Upper lobe of left lung (tissue), 6 donors: ENCODE results near the gene TTPAL. TPM values are rescaled to one million over a fixed set of nuclear protein-coding genes. Genes with fewer than 3 reads are reported as not detected.

Source experiments
- ATAC-seq, 2 donors: fragments of 200-7000 bp; cut with Tn5 transposase; one replicate each; pipeline ENCODE4 v1.9.1; 2022; ENCODE audit warnings: mild to moderate bottlenecking in 2 of 2, moderate library complexity in 2 of 2; ENCODE audit not compliant: low FRiP score in 2 of 2
- DNase-seq, 2 donors: peaks; one replicate each; pipeline ENCODE4 v3.0.0-alpha.2; 2019 to 2020
- H3K27ac ChIP-seq, 4 donors: fragments of 200-600 bp; sonication (generic); one replicate each; pipeline ENCODE4 v1.5.1; 2016 to 2019
- H3K27me3 ChIP-seq, 4 donors: fragments of 200-600 bp; sonication (generic); one replicate each; pipeline ENCODE4 v1.5.1; 2017 to 2019
- H3K36me3 ChIP-seq, 4 donors: fragments of 200-600 bp; sonication (generic); one replicate each; pipeline ENCODE4 v1.5.1; 2016 to 2019
- H3K4me1 ChIP-seq, 4 donors: fragments of 200-600 bp; sonication (generic); one replicate each; pipeline ENCODE4 v1.5.1; 2018 to 2019
- H3K4me3 ChIP-seq, 4 donors: fragments of 200-600 bp; sonication (generic); one replicate each; pipeline ENCODE4 v1.5.1; 2017 to 2019; ENCODE audit warnings: mild to moderate bottlenecking in 2 of 4, moderate library complexity in 1 of 4
- H3K9me3 ChIP-seq, 4 donors: fragments of 200-600 bp; sonication (generic); one replicate each; pipeline ENCODE4 v1.5.1; 2018 to 2019
- CTCF ChIP-seq, 6 experiments: fragments of 450-650 bp in 4 of 6; fragments of 200-600 bp in 2 of 6; sonication (generic) in 2 of 6; IDR thresholded peaks; one replicate each; pipeline ENCODE4 v1.5.1; 2016 to 2019; ENCODE audit warnings: antibody characterized with exemption in 6 of 6
- EP300 ChIP-seq, 4 donors: sonication (generic); formaldehyde crosslinking; IDR thresholded peaks; one replicate each; pipeline ENCODE4 v1.5.1; 2017; ENCODE audit warnings: antibody characterized with exemption in 4 of 4, control low read depth in 2 of 4
- POLR2A ChIP-seq, 4 donors: fragments of 450-650 bp; IDR thresholded peaks; one replicate each; pipeline ENCODE4 v1.5.1; 2016 to 2017; ENCODE audit warnings: antibody characterized with exemption in 4 of 4, mild to moderate bottlenecking in 2 of 4
- POLR2AphosphoS5 ChIP-seq, 2 donors: sonication (generic); formaldehyde crosslinking; IDR thresholded peaks; one replicate each; pipeline ENCODE4 v1.5.1; 2017; ENCODE audit warnings: antibody characterized with exemption in 2 of 2
- WGBS, 2 donors: methylation state at CpG; one replicate each; pipeline ENCODE4 v1.1.5; 2017 to 2018; 5-methylcytosine and 5-hydroxymethylcytosine counted together
- small RNA-seq, 4 donors: library from RNA; depleted of rRNA; stranded (forward); fragments of <200 nt; gene quantifications; one replicate each; pipeline ENCODE3, GENCODE V24; 2016
- total RNA-seq, 6 donors: library from RNA; depleted of rRNA in 4 of 6; stranded (reverse); fragments of >200 nt in 4 of 6; gene quantifications; one replicate each; pipeline versions ENCODE4 v1.1.0 to v1.2.1, GENCODE V29; 2016 to 2021
- donor health status: DM: no; HTN: no; CAD: no; lungs with moderate emphysema.
- donor health status: DM: no; HTN: yes; CAD: no; lungs with severe emphysema.

Gene TTPAL
- total RNA-seq, 6 donors from 2014 or later: 9.4 to 12.2 (median 10.2) TPM

GRCh38 chr20:44543358-44543757 is 67.7 kb downstream of the TTPAL start:
- 59 to 62% methylated on average over 3 of the region's 3 CpGs for WGBS, 2 donors
- H3K27me3 ChIP-seq: no peaks in the 10 kb centered on the region

More at GRCh38 chr20:44543358-44543757, 67.7 kb downstream of the TTPAL start:
- Histone ChIP-seq H3K36me3 (no peaks in the 10 kb centered on the region), H3K9me3 (no peaks in the 10 kb centered on the region), H3K4me1 (peaks cover 19 to 34% (median 31%) of the 10 kb centered on the region in 4 donors), H3K4me3 (no peak overlapping the region), H3K27ac (no peak overlapping the region)
- TF ChIP-seq POLR2AphosphoS5 (IDR thresholded peaks at IDR 0.05) (no peak), CTCF (IDR thresholded peaks at IDR 0.05) (no peak), POLR2A (IDR thresholded peaks at IDR 0.05) (no peak), EP300 (IDR thresholded peaks at IDR 0.05) (no peak)
- no peak for ATAC-seq
- DNase-seq: no peak

Small RNA genes lying within 50 kb of the gene (small RNA-seq; reads per million reads assigned to genes)
- gene RPL37AP1: 0 to 0.46 (median 0.06) reads per million in 4 donors

Other genes starting within 250 kb of the TTPAL start
- not detected for gene GDAP1L1, start 228.6 kb upstream of the TTPAL start, total RNA-seq
- 10 to 100 TPM in 4 of 6 donors, 1 to 10 TPM in 2; 8.7 to 15.7 (median 10.9) TPM for gene FITM2, start 164.7 kb upstream of the TTPAL start, total RNA-seq
- gene R3HDML, start 138.8 kb upstream of the TTPAL start, total RNA-seq: not detected
- gene HNF4A, start 120.2 kb upstream of the TTPAL start, total RNA-seq: under 1 TPM in 4 of 6 donors, not detected in 2; under 0.01 to 0.74 (median 0.45) TPM
- 100 to 1,000 TPM in 4 of 6 donors, 10 to 100 TPM in 2; 56.3 to 122 (median 107) TPM for gene SERINC3, start 46.2 kb downstream of the TTPAL start, total RNA-seq
- gene PKIG, start 106.7 kb downstream of the TTPAL start, total RNA-seq: 10 to 100 TPM; 46.1 to 91.5 (median 67.8) TPM
- 1 to 10 TPM; 5.0 to 9.4 (median 7.2) TPM for gene ADA, start 175.8 kb downstream of the TTPAL start, total RNA-seq
- gene CCN5, start 239.5 kb downstream of the TTPAL start, total RNA-seq: 100 to 1,000 TPM in 3 of 6 donors, 10 to 100 TPM in 3; 44.9 to 168 (median 122) TPM